Neuronal stem cell (in vitro differentiated cells): Measurements from ENCODE around the gene TENT5D.

Experiments
- DNase-seq: peaks from one replicate; pipeline ENCODE4 v3.0.0-alpha.2; 2013; ENCODE audit warnings: low spot score
- H2AFZ ChIP-seq: one replicate; pipeline ENCODE4 v1.6.1; 2013; ENCODE audit warnings: mild to moderate bottlenecking, low read length, inconsistent platforms
- H2AK5ac ChIP-seq: 2 replicates; pipeline ENCODE4 v1.6.1; 2013; ENCODE audit warnings: low read depth, mild to moderate bottlenecking, inconsistent platforms, low read length, moderate library complexity, mixed read lengths
- H2BK120ac ChIP-seq: 2 replicates; pipeline ENCODE4 v1.6.1; 2013; ENCODE audit warnings: low read depth, mild to moderate bottlenecking, inconsistent platforms, low read length, moderate library complexity, mixed read lengths
- H2BK12ac ChIP-seq: one replicate; pipeline ENCODE4 v1.6.1; 2013; ENCODE audit warnings: low read length, inconsistent platforms
- H2BK15ac ChIP-seq: 2 replicates; pipeline ENCODE4 v1.6.1; 2013; ENCODE audit warnings: mild to moderate bottlenecking, low read length, inconsistent platforms, mixed read lengths
- H2BK5ac ChIP-seq: one replicate; pipeline ENCODE4 v1.6.1; 2013; ENCODE audit warnings: inconsistent platforms, mild to moderate bottlenecking, low read length, moderate library complexity
- H3K14ac ChIP-seq: one replicate; pipeline ENCODE4 v1.6.1; 2013; ENCODE audit warnings: low read length, inconsistent platforms
- H3K18ac ChIP-seq: 2 replicates; pipeline ENCODE4 v1.6.1; 2013; ENCODE audit warnings: low read length, inconsistent platforms
- H3K23ac ChIP-seq: 2 replicates; pipeline ENCODE4 v1.6.1; 2013; ENCODE audit warnings: low read depth, mild to moderate bottlenecking, mixed read lengths, low read length, inconsistent platforms; ENCODE audit not compliant: poor library complexity
- H3K27ac ChIP-seq: replicated peaks from 3 replicates; pipeline ENCODE4 v1.5.1; 2013; ENCODE audit warnings: low read length, inconsistent platforms
- H3K27me3 ChIP-seq, 3 experiments: 2 replicates each; pipeline ENCODE4 v1.6.1; 2013; ENCODE audit warnings: low read length in 3 of 3, mild to moderate bottlenecking in 2 of 3, inconsistent platforms in 1 of 3, low read depth in 1 of 3, mixed read lengths in 1 of 3, moderate library complexity in 1 of 3; ENCODE audit not compliant: control insufficient read depth in 3 of 3, insufficient read depth in 3 of 3
- H3K36me3 ChIP-seq, 2 donors: replicated peaks in 1 of 2; 2 replicates each; pipeline ENCODE4 v1.6.1; 2013; ENCODE audit warnings: low read length in 2 of 2; ENCODE audit not compliant: control insufficient read depth in 2 of 2, insufficient read depth in 2 of 2
- H3K4ac ChIP-seq: 2 replicates; pipeline ENCODE4 v1.6.1; 2013; ENCODE audit warnings: inconsistent platforms, mild to moderate bottlenecking, low read length, moderate library complexity
- H3K4me1 ChIP-seq, 2 donors: 1 replicate in 1 of 2; 2 replicates in 1 of 2; pipeline ENCODE4 v1.6.1; 2013; ENCODE audit warnings: low read length in 2 of 2, low read depth in 1 of 2; ENCODE audit not compliant: control insufficient read depth in 2 of 2, insufficient read depth in 1 of 2
- H3K4me2 ChIP-seq: one replicate; pipeline ENCODE4 v1.6.1; 2013; ENCODE audit warnings: mild to moderate bottlenecking, low read length, inconsistent platforms; ENCODE audit not compliant: insufficient read depth, poor library complexity, severe bottlenecking
- H3K4me3 ChIP-seq, 2 donors: 2 replicates each; pipeline ENCODE4 v1.5.1; 2013; ENCODE audit warnings: low read length in 2 of 2, mild to moderate bottlenecking in 2 of 2, inconsistent platforms in 1 of 2, moderate library complexity in 1 of 2
- H3K79me1 ChIP-seq: one replicate; pipeline ENCODE4 v1.6.1; 2013; ENCODE audit warnings: low read depth, mild to moderate bottlenecking, inconsistent platforms, low read length, moderate library complexity
- H3K9ac ChIP-seq: one replicate; pipeline ENCODE4 v1.6.1; 2013; ENCODE audit warnings: mild to moderate bottlenecking, low read depth, low read length, inconsistent platforms; ENCODE audit not compliant: poor library complexity
- H3K9me3 ChIP-seq, 2 donors: replicated peaks in 1 of 2; 2 replicates each; pipeline versions ENCODE3 to v1.6.1; 2013; ENCODE audit warnings: low read length in 2 of 2, mild to moderate bottlenecking in 2 of 2, inconsistent platforms in 1 of 2, low read depth in 1 of 2, mixed read lengths in 1 of 2, moderate library complexity in 1 of 2; ENCODE audit not compliant: control insufficient read depth in 2 of 2, insufficient read depth in 1 of 2
- H4K8ac ChIP-seq: one replicate; pipeline ENCODE4 v1.6.1; 2013; ENCODE audit warnings: low read depth, mild to moderate bottlenecking, inconsistent platforms, low read length, moderate library complexity
- H4K91ac ChIP-seq: one replicate; pipeline ENCODE4 v1.6.1; 2013; ENCODE audit warnings: low read length, low read depth, mild to moderate bottlenecking, inconsistent platforms; ENCODE audit not compliant: poor library complexity
- WGBS, 2 donors: extraction: QIAGEN DNeasy Blood & Tissue Kit; methylation state at CpG; one replicate each; pipeline ENCODE4 v1.1.7; 2013; ENCODE audit warnings: missing lambda C conversion rate in 2 of 2, mixed read lengths in 1 of 2; ENCODE audit not compliant: insufficient read length in 2 of 2, insufficient replicate concordance in 1 of 2; ENCODE audit errors: extremely low coverage in 2 of 2; 5-methylcytosine and 5-hydroxymethylcytosine counted together

Gene TENT5D

DNA sequence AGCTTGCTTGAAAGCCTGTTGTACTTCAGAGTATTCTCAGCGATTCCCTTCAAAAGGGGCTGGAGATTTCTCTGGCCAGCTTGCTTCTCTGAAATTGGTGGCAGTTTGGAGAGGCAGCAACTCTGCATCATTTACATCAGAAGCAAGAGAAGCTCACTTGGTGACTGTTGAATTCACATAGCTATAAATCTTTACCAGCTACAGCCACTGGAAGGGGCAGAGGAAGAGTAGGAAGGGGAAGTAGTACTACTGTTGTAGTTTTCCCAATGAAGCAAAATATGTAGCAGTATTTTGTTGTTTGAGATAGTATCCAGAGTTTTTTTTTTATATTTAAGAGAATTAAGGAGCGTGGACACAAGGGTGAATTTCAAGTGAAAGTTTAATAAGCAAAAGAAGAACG lies 2.8 kb downstream of the TENT5D start:
- Histone ChIP-seq H4K91ac (no peak overlapping the region), H2BK12ac (no peak overlapping the region), H3K36me3 (no peaks in the 10 kb centered on the region), H3K27me3 (no peaks in the 10 kb centered on the region), H4K8ac (no peak overlapping the region), H2AK5ac (no peak overlapping the region), H3K9ac (no peak overlapping the region), H2BK15ac (no peak overlapping the region), H3K4me2 (no peak overlapping the region), H3K9me3 (no peaks in the 10 kb centered on the region), H3K23ac (no peak overlapping the region), H2BK5ac (no peak overlapping the region), H3K4ac (no peak overlapping the region), H2BK120ac (no peak overlapping the region), H3K14ac (no peak overlapping the region), H3K4me3 (no peak overlapping the region), H3K27ac (no peak overlapping the region), H2AFZ (no peak overlapping the region), H3K79me1 (no peaks in the 10 kb centered on the region), H3K4me1 (no peaks in the 10 kb centered on the region), H3K18ac (no peak overlapping the region)
- WGBS, 2 donors = no CpG with 5 or more reads among the region's 3 CpGs
- no peak for DNase-seq

DNA sequence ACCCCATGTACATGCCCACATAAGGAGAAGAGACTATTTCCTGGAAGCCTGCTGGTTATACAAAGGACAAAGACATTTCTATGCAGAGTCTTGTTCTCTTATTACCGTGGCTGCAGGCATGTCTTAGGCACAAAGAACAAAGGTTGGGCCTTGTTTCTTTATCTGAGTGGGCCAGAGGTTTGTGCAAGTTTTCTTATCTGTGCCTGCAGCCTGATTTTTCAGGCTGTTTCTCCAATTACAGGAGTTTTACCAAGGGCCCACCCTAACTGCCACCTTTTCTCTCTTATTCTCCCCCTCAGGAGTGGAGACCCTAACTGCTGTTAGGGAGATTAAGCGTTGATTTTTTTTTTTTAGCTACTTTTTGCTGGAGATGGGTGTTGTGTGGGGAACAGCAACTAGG lies 3.5 kb downstream of the TENT5D start:
- Histone ChIP-seq H3K79me1 (no peaks in the 10 kb centered on the region), H4K8ac (no peak overlapping the region), H2AFZ (peak overlapping the region; percentile 29), H3K4me2 (no peak overlapping the region), H3K9me3 (no peaks in the 10 kb centered on the region), H2BK15ac (no peak overlapping the region), H3K4me3 (no peak overlapping the region), H3K27me3 (no peaks in the 10 kb centered on the region), H3K9ac (no peak overlapping the region), H3K18ac (no peak overlapping the region), H3K23ac (no peak overlapping the region), H2BK120ac (no peak overlapping the region), H3K27ac (no peak overlapping the region), H2BK5ac (no peak overlapping the region), H2AK5ac (no peak overlapping the region), H3K4me1 (no peaks in the 10 kb centered on the region), H3K36me3 (no peaks in the 10 kb centered on the region), H3K14ac (no peak overlapping the region), H2BK12ac (no peak overlapping the region), H3K4ac (no peak overlapping the region), H4K91ac (no peak overlapping the region)
- WGBS, 2 donors = no CpG with 5 or more reads among the region's 2 CpGs
- DNase-seq = no peak

DNA sequence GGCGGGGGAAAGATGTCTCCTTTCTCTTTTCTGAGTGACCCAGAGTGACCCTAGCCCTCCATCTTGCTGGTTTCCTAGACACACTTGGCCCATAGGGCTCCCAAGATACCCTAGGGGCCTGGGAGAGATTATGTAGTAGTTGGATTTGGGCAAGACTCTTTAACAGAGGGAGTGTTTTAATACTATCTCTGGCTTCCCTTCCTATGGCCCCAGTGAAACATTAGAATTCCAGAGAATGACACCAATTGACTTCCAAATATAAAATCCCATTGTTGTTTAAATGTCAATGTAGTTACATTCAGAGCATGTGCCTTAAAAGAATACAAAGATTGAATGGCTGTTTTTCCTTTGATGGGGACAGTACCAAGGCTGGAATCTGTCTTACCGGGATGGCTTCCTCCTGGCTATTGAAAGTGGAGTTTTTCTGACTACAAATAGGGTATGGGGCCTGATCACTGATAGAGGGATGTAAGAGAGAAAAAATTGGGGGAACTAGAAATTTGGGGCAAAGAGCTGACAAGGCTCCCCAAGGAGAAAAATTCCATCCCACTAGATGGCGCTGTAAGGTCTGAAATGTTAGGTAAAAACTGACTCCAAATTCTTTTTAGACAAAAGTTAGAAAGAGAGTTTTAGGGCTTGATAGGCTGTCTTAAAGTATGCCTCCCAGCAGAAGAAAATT lies 10.7 kb downstream of the TENT5D start:
- no peak overlapping the region for H2AK5ac ChIP-seq
- H2AFZ ChIP-seq = no peak overlapping the region
- no peak overlapping the region for H3K27ac ChIP-seq
- H2BK5ac ChIP-seq = no peak overlapping the region
- no peaks in the 10 kb centered on the region for H3K4me1 ChIP-seq
- no peak overlapping the region for H3K4ac ChIP-seq
- no peak overlapping the region for H2BK120ac ChIP-seq
- H3K9me3 ChIP-seq = no peaks in the 10 kb centered on the region
- no peak overlapping the region for H3K4me2 ChIP-seq
- no peak overlapping the region for H2BK12ac ChIP-seq
- H3K14ac ChIP-seq = no peak overlapping the region
- H3K9ac ChIP-seq = no peak overlapping the region
- H3K23ac ChIP-seq = no peak overlapping the region
- no peak overlapping the region for H3K4me3 ChIP-seq
- H3K79me1 ChIP-seq = no peaks in the 10 kb centered on the region
- H4K8ac ChIP-seq = no peak overlapping the region
- WGBS, 2 donors = no CpG with 5 or more reads among the region's 3 CpGs
- H3K27me3 ChIP-seq = no peaks in the 10 kb centered on the region
- no peaks in the 10 kb centered on the region for H3K36me3 ChIP-seq
- no peak overlapping the region for H3K18ac ChIP-seq
- no peak overlapping the region for H2BK15ac ChIP-seq
- no peak for DNase-seq
- no peak overlapping the region for H4K91ac ChIP-seq

DNA sequence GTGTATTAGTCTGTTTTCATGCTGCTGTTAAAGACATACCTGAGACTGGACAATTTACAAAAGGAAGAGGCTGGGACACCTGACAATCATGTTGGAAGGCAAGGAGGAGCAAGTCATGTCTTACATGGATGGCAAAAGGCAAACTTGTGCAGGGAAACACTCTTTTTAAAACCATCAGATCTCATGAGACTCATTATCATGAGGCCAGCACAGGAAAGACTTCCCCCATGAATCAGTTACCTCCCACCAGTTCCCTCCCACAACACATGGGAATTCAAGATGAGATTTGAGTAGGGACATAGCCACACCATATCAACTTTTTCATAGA lies 11.2 kb downstream of the TENT5D start:
- DNase-seq = no peak
- Histone ChIP-seq H3K18ac (no peak overlapping the region), H3K14ac (no peak overlapping the region)

More for the DNA sequence above, 11.2 kb downstream of the TENT5D start:
- no peaks in the 10 kb centered on the region for H3K79me1 ChIP-seq
- H3K9me3 ChIP-seq = no peaks in the 10 kb centered on the region
- H2AK5ac ChIP-seq = no peak overlapping the region
- H2BK15ac ChIP-seq = no peak overlapping the region
- no peak overlapping the region for H4K91ac ChIP-seq
- no peak overlapping the region for H2AFZ ChIP-seq
- H4K8ac ChIP-seq = no peak overlapping the region
- H2BK5ac ChIP-seq = no peak overlapping the region
- no peak overlapping the region for H3K23ac ChIP-seq
- no peaks in the 10 kb centered on the region for H3K4me1 ChIP-seq
- H3K4ac ChIP-seq = no peak overlapping the region
- no peak overlapping the region for H3K4me3 ChIP-seq
- H3K27me3 ChIP-seq = no peaks in the 10 kb centered on the region
- H2BK120ac ChIP-seq = no peak overlapping the region
- no peak overlapping the region for H2BK12ac ChIP-seq
- no peak overlapping the region for H3K9ac ChIP-seq
- H3K4me2 ChIP-seq = no peak overlapping the region
- no peak overlapping the region for H3K27ac ChIP-seq
- H3K36me3 ChIP-seq = no peaks in the 10 kb centered on the region
